PC-9 (cell line): ENCODE data around the gene CYBA. TPM values are rescaled to one million over a fixed set of nuclear protein-coding genes. Genes with fewer than 3 reads are reported as not detected.

Experiments used
- BruUV-seq: library from RNA; stranded (reverse); fragments of 400-500 nt; replicated peaks from 2 replicates; lab custom pipeline; 2021; lab: Mats Ljungman, UMichigan
- CTCF ChIA-PET: fragments of 300-600 bp; sonication (Branson Sonifier 250); formaldehyde crosslinking; loops from one replicate; lab custom pipeline; 2022; ENCODE audit warnings: antibody characterized with exemption; lab: Charles Lee
- POLR2A ChIA-PET: fragments of 300-600 bp; sonication (Branson Sonifier 250); formaldehyde crosslinking; loops from one replicate; lab custom pipeline; 2022; ENCODE audit warnings: antibody characterized with exemption; ENCODE audit not compliant: unreplicated experiment; lab: Charles Lee
- DNase-seq, 2 experiments: peaks; one replicate each; pipeline versions ENCODE4 v3.0.0 to v3.0.0-alpha.2; 2015 to 2022; ENCODE audit warnings: mixed read lengths in 1 of 2
- H2AFZ ChIP-seq: fragments of 200-600 bp; sonication (generic); 2 replicates; pipeline ENCODE4 v1.8.1; 2017; ENCODE audit warnings: antibody characterized with exemption
- H3F3A ChIP-seq: fragments of 200-600 bp; sonication (generic); 2 replicates; pipeline ENCODE4 v1.8.1; 2017; ENCODE audit warnings: antibody characterized with exemption, mild to moderate bottlenecking, low read depth; ENCODE audit not compliant: insufficient read depth
- H3K27ac ChIP-seq: fragments of 200-600 bp; sonication (generic); 2 replicates; pipeline ENCODE4 v1.6.1; 2016; ENCODE audit warnings: mixed run types
- H3K27me3 ChIP-seq: fragments of 200-600 bp; sonication (generic); 2 replicates; pipeline ENCODE4 v1.6.1; 2016; ENCODE audit warnings: low read depth, mixed run types; ENCODE audit not compliant: insufficient read depth
- H3K36me3 ChIP-seq: fragments of 200-600 bp; sonication (generic); 2 replicates; pipeline ENCODE4 v1.6.1; 2016; ENCODE audit warnings: low read depth, mixed run types
- H3K4me1 ChIP-seq: fragments of 200-600 bp; sonication (generic); replicated peaks from 2 replicates; pipeline ENCODE4 v1.6.1; 2016; ENCODE audit warnings: mixed run types; ENCODE audit not compliant: insufficient read depth
- H3K4me2 ChIP-seq: fragments of 200-600 bp; sonication (generic); 2 replicates; pipeline ENCODE4 v1.6.1; 2017; ENCODE audit warnings: mixed run types
- H3K4me3 ChIP-seq: fragments of 200-600 bp; sonication (generic); 2 replicates; pipeline ENCODE4 v1.6.1; 2016; ENCODE audit warnings: mixed run types
- H3K79me2 ChIP-seq: fragments of 200-600 bp; sonication (generic); 2 replicates; pipeline ENCODE4 v1.6.1; 2017; ENCODE audit warnings: low read depth, mixed run types
- H3K9me2 ChIP-seq: fragments of 200-600 bp; sonication (generic); 2 replicates; pipeline ENCODE4 v1.8.1; 2017; ENCODE audit warnings: mild to moderate bottlenecking; ENCODE audit not compliant: insufficient read depth
- H3K9me3 ChIP-seq: fragments of 200-600 bp; sonication (generic); 2 replicates; pipeline ENCODE4 v1.8.1; 2016; ENCODE audit warnings: low read depth; ENCODE audit not compliant: insufficient read depth
- H4K20me1 ChIP-seq: fragments of 200-600 bp; sonication (generic); 2 replicates; pipeline ENCODE4 v1.8.1; 2017; ENCODE audit not compliant: insufficient read depth
- CTCF ChIP-seq: fragments of 200-600 bp; sonication (generic); conservative IDR thresholded peaks from 2 replicates; pipeline ENCODE4 v1.6.1; 2017; ENCODE audit warnings: mixed run types, antibody characterized with exemption, mild to moderate bottlenecking, moderate library complexity
- EZH2 ChIP-seq: fragments of 200-600 bp; sonication (generic); IDR thresholded peaks from 2 replicates; pipeline ENCODE4 v1.8.0; 2017; ENCODE audit warnings: antibody characterized with exemption, low read depth
- intact Hi-C: fragments of 100-400 bp; cut with micrococcal nuclease; formaldehyde crosslinking; loops from one replicate; pipeline ENCODE4 v1.10.0; 2022; ENCODE audit not compliant: unreplicated experiment
- total RNA-seq: library from RNA; stranded (reverse); gene quantifications from 2 replicates; pipeline ENCODE4 v1.2.3, GENCODE V29; 2021

Gene CYBA
- total RNA-seq, 1 experiment from 2014 or later: 8.0 TPM

- Histone ChIP-seq H3K4me2 (peak overlapping the region; percentile 60), H3K4me1 (no peaks in the 10 kb centered on the region), H3K36me3 (no peaks in the 10 kb centered on the region), H4K20me1 (peaks cover 12% of the 10 kb centered on the region), H3K27me3 (peaks cover 11% of the 10 kb centered on the region; the same call in 1 of the 2 replicates), H3F3A (peaks cover 18% of the 10 kb centered on the region; the same call in 1 of the 2 replicates), H3K27ac (no peak overlapping the region), H3K9me2 (no peaks in the 10 kb centered on the region), H3K9me3 (no peaks in the 10 kb centered on the region), H2AFZ (no peak overlapping the region), H3K4me3 (peak overlapping the region; percentile 58; the same call in 1 of the 2 replicates), H3K79me2 (no peaks in the 10 kb centered on the region)
- DNase-seq: no peak
- ChIA-PET POLR2A (no interaction called here), CTCF (no interaction called here)
- intact Hi-C loops: no loop called here
- TF ChIP-seq CTCF: no peak
- BruUV-seq: no TSS peak
Observed at GRCh38 chr16:88649924-88650748, 717 bp downstream of the CYBA start.

GRCh38 chr16:88649195-88649923 is 1.5 kb downstream of the CYBA start:
- Histone ChIP-seq H3F3A (peaks cover 20% of the 10 kb centered on the region; the same call in 1 of the 2 replicates), H3K9me3 (no peaks in the 10 kb centered on the region), H3K36me3 (no peaks in the 10 kb centered on the region), H3K4me3 (peak overlapping the region; percentile 58; the same call in 1 of the 2 replicates), H3K4me2 (peak overlapping the region; percentile 60), H3K9me2 (no peaks in the 10 kb centered on the region), H3K27ac (no peak overlapping the region), H3K79me2 (no peaks in the 10 kb centered on the region), H4K20me1 (peaks cover 12% of the 10 kb centered on the region), H2AFZ (no peak overlapping the region), H3K4me1 (no peaks in the 10 kb centered on the region), H3K27me3 (peaks cover 13% of the 10 kb centered on the region; the same call in 1 of the 2 replicates)
- no peak for DNase-seq
- POLR2A ChIA-PET: no interaction called here
- TF ChIP-seq EZH2: no peak
- TF ChIP-seq CTCF: no peak
- CTCF ChIA-PET: no interaction called here
- intact Hi-C loops: no loop called here
- BruUV-seq: no TSS peak

GRCh38 chr16:88647178-88648070 is 3.4 kb downstream of the CYBA start:
- no peaks in the 10 kb centered on the region for H3K9me2 ChIP-seq
- intact Hi-C loops: no loop called here
- H3K79me2 ChIP-seq: no peaks in the 10 kb centered on the region
- no TSS peak for BruUV-seq
- no peak overlapping the region for H3K4me2 ChIP-seq
- ChIA-PET CTCF (no interaction called here), POLR2A (no interaction called here)
- H3K36me3 ChIP-seq: no peaks in the 10 kb centered on the region
- no peak overlapping the region for H3K27ac ChIP-seq
- no peak for TF ChIP-seq EZH2
- TF ChIP-seq CTCF: no peak
- H3K27me3 ChIP-seq: peaks cover 13% of the 10 kb centered on the region; the same call in 1 of the 2 replicates
- DNase-seq: no peak
- no peaks in the 10 kb centered on the region for H3K4me1 ChIP-seq
- no peaks in the 10 kb centered on the region for H3K9me3 ChIP-seq
- no peak overlapping the region for H2AFZ ChIP-seq
- H3K4me3 ChIP-seq: no peak overlapping the region
- H4K20me1 ChIP-seq: peaks cover 12% of the 10 kb centered on the region
- H3F3A ChIP-seq: peaks cover 21% of the 10 kb centered on the region; the same call in 1 of the 2 replicates
